GM23338 (cell line): ENCODE results near the gene TRIM43B. TPM values are rescaled to one million over a fixed set of nuclear protein-coding genes. Genes with fewer than 3 reads are reported as not detected.
"Not testable (repeated sequence)": the region's sequence is repeated elsewhere in the genome, so short reads cannot be mapped to it uniquely, and the experiment has no call there.

Experiments used
- ATAC-seq: fragments of 200-7000 bp; cut with Tn5 transposase; 3 replicates; pipeline ENCODE4 v1.9.1; 2020
- DNase-seq: peaks from one replicate; pipeline ENCODE4 v3.0.0-alpha.2; 2015; ENCODE audit warnings: low spot score
- H2AFZ ChIP-seq: fragments of 200-600 bp; sonication (generic); 2 replicates; pipeline ENCODE4 v1.8.0; 2016; ENCODE audit warnings: antibody characterized with exemption, mild to moderate bottlenecking, moderate library complexity
- H3F3A ChIP-seq: fragments of 200-600 bp; sonication (generic); replicated peaks from 2 replicates; pipeline ENCODE4 v1.8.0; 2017; ENCODE audit warnings: antibody characterized with exemption, mixed run types, low read depth
- H3K27ac ChIP-seq: fragments of 200-600 bp; sonication (generic); 2 replicates; pipeline ENCODE4 v1.6.1; 2016; ENCODE audit warnings: low read depth
- H3K27me3 ChIP-seq: fragments of 200-600 bp; sonication (generic); 2 replicates; pipeline ENCODE4 v1.8.0; 2016; ENCODE audit warnings: mild to moderate bottlenecking, mixed run types, moderate library complexity; ENCODE audit not compliant: insufficient read depth
- H3K36me3 ChIP-seq: fragments of 200-600 bp; sonication (generic); 2 replicates; pipeline ENCODE4 v1.8.0; 2016; ENCODE audit warnings: mild to moderate bottlenecking; ENCODE audit not compliant: insufficient read depth
- H3K4me1 ChIP-seq: fragments of 200-600 bp; sonication (generic); 2 replicates; pipeline ENCODE4 v1.8.0; 2016; ENCODE audit warnings: mild to moderate bottlenecking, moderate library complexity; ENCODE audit not compliant: insufficient read depth
- H3K4me2 ChIP-seq: fragments of 200-600 bp; sonication (generic); 2 replicates; pipeline ENCODE4 v1.7.1; 2017; ENCODE audit warnings: mixed run types
- H3K4me3 ChIP-seq: fragments of 200-600 bp; sonication (generic); 2 replicates; pipeline ENCODE4 v1.6.1; 2016; ENCODE audit warnings: mixed run types
- H3K79me2 ChIP-seq: fragments of 200-600 bp; sonication (generic); replicated peaks from 2 replicates; pipeline ENCODE4 v1.8.0; 2017; ENCODE audit warnings: mild to moderate bottlenecking; ENCODE audit not compliant: insufficient read depth
- H3K9me2 ChIP-seq: fragments of 200-600 bp; sonication (generic); 2 replicates; pipeline ENCODE4 v1.8.0; 2017; ENCODE audit not compliant: insufficient read depth
- H4K20me1 ChIP-seq: fragments of 200-600 bp; sonication (generic); replicated peaks from 2 replicates; pipeline ENCODE4 v1.8.0; 2017; ENCODE audit warnings: mild to moderate bottlenecking; ENCODE audit not compliant: insufficient read depth
- H3K27ac Mint-ChIP-seq: 2 replicates; pipeline ENCODE4 v1.8.0; 2020; ENCODE audit warnings: inconsistent platforms, mild to moderate bottlenecking, moderate library complexity, mixed read lengths
- H3K27me3 Mint-ChIP-seq: 3 replicates; pipeline ENCODE4 v1.8.0; 2022; ENCODE audit warnings: low read depth, mild to moderate bottlenecking, moderate library complexity, mixed read lengths, inconsistent platforms; ENCODE audit not compliant: insufficient read depth, poor library complexity
- H3K36me3 Mint-ChIP-seq: 3 replicates; pipeline ENCODE4 v1.8.0; 2021; ENCODE audit warnings: low read depth, mild to moderate bottlenecking, inconsistent platforms, moderate library complexity, mixed read lengths
- H3K4me1 Mint-ChIP-seq: 3 replicates; pipeline ENCODE4 v1.8.0; 2020; ENCODE audit warnings: mild to moderate bottlenecking, inconsistent platforms, mixed read lengths
- H3K4me3 Mint-ChIP-seq: 3 replicates; pipeline ENCODE4 v1.8.0; 2021; ENCODE audit warnings: moderate library complexity, mild to moderate bottlenecking, inconsistent platforms, mixed read lengths
- H3K9me3 Mint-ChIP-seq: 3 replicates; pipeline ENCODE4 v1.8.0; 2020; ENCODE audit warnings: moderate library complexity, mild to moderate bottlenecking, inconsistent platforms, mixed read lengths
- CREB1 ChIP-seq: fragments of 250-450 bp; sonication (Bioruptor Pico); IDR thresholded peaks from 2 replicates; pipeline ENCODE4 v1.5.0; 2020; ENCODE audit warnings: low read depth, mild to moderate bottlenecking, moderate library complexity
- EZH2 ChIP-seq: fragments of 200-600 bp; sonication (generic); IDR thresholded peaks from one replicate; pipeline ENCODE4 v1.8.0; 2017; ENCODE audit warnings: antibody characterized with exemption, mild to moderate bottlenecking, low read depth; ENCODE audit not compliant: unreplicated experiment
- EZH2phosphoT487 ChIP-seq: fragments of 200-600 bp; sonication (generic); IDR thresholded peaks from one replicate; pipeline ENCODE4 v1.8.1; 2018; ENCODE audit warnings: antibody characterized with exemption; ENCODE audit not compliant: unreplicated experiment
- NANOG ChIP-seq: IDR thresholded peaks from 2 replicates; pipeline ENCODE4 v1.6.1; 2016; ENCODE audit warnings: antibody characterized with exemption, borderline replicate concordance
- POLR2AphosphoS5 ChIP-seq: IDR thresholded peaks from 2 replicates; pipeline ENCODE4 v1.6.1; 2016; ENCODE audit warnings: antibody characterized with exemption, low read depth
- STAT1 ChIP-seq: IDR thresholded peaks from one replicate; pipeline ENCODE4 v1.6.1; 2016; ENCODE audit warnings: antibody characterized with exemption; ENCODE audit not compliant: unreplicated experiment
- ZNF114 ChIP-seq: fragments of 250-450 bp; sonication (Bioruptor Pico); IDR thresholded peaks from 2 replicates; pipeline ENCODE4 v1.5.0; 2020; ENCODE audit warnings: mild to moderate bottlenecking, moderate library complexity
- ZNF331 ChIP-seq: fragments of 250-450 bp; sonication (Bioruptor Pico); IDR thresholded peaks from 2 replicates; pipeline ENCODE4 v1.5.0; 2020; ENCODE audit warnings: low read depth, mild to moderate bottlenecking, moderate library complexity
- long read RNA-seq: library from polyadenylated mRNA; unstranded; transcript quantifications from one replicate; pipeline ENCODE4 v2.0.0, GENCODE V29; 2020; ENCODE audit not compliant: unreplicated experiment
- polyA plus RNA-seq: library from polyadenylated mRNA; unstranded; fragments of >200 nt; fragmentation: Nextera tagmentation; extraction: Ambion mirVana; gene quantifications from 2 replicates; pipeline ENCODE4 v1.2.1, GENCODE V29; 2016
- total RNA-seq: library from RNA; depleted of rRNA; stranded (reverse); fragments of >200 nt; shearing (Covaris generic); gene quantifications from 2 replicates; pipeline ENCODE4 v1.2.3, GENCODE V29; 2014; rRNA removed
- TF ChIP-seq, protein P1 (sequence below): IDR thresholded peaks from 2 replicates; pipeline ENCODE4 v1.6.1; 2016; ENCODE audit warnings: antibody characterized with exemption
- TF ChIP-seq, protein P2 (sequence below), 2 experiments: fragments of 200-600 bp in 1 of 2; sonication (generic) in 1 of 2; conservative IDR thresholded peaks; 2 replicates each; pipeline versions ENCODE4 v1.5.1 to v1.6.1; 2016 to 2017; ENCODE audit warnings: antibody characterized with exemption in 2 of 2, low read depth in 2 of 2, mild to moderate bottlenecking in 2 of 2, moderate library complexity in 1 of 2
- TF ChIP-seq, protein P3 (sequence below): fragments of 250-450 bp; sonication (Bioruptor Pico); IDR thresholded peaks from 2 replicates; pipeline ENCODE4 v1.5.0; 2020; ENCODE audit warnings: mild to moderate bottlenecking, moderate library complexity

Gene TRIM43B
- total RNA-seq (0.66 TPM in 1 of 2 replicates, not detected in the other), polyA plus RNA-seq (0.12 and 0.44 TPM in 2 replicates)
- long read RNA-seq, result 0 reads

DNA sequence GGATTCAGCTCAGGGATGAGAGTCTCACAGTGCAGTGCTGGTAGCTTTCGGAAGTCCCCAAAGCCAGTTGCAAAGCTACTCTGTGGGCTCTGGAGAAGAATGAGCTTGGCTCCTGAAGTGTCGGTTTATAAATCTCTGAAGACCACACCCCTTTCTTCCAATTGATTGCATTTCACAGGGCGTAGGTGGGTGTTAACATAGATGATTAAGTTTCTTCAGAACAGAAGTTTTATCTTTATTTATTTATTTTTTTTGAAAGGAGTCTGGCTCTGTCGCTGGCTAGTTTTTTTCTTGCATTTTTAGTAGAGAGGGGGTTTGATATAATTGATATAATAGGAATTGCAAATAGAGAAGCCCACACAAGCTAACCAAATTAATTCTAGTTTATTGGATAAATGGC is at the start of gene TRIM43B:
Gene TRIM43B, minus strand, starts transcription at position 101 of the 400 bp plus-strand sequence. CDS start 2,040 bp downstream, outside the sequence.
- not testable (repeated sequence) for H3K4me2 ChIP-seq, H3K36me3 ChIP-seq, H3K79me2 ChIP-seq, ATAC-seq, H3K4me3 Mint-ChIP-seq, DNase-seq, H3K27ac Mint-ChIP-seq, H3K27ac ChIP-seq, H3F3A ChIP-seq, H3K9me2 ChIP-seq, H3K27me3 ChIP-seq, H3K4me3 ChIP-seq, H4K20me1 ChIP-seq, H2AFZ ChIP-seq, H3K4me1 ChIP-seq, H3K27me3 Mint-ChIP-seq, H3K9me3 Mint-ChIP-seq, H3K4me1 Mint-ChIP-seq, H3K36me3 Mint-ChIP-seq

DNA sequence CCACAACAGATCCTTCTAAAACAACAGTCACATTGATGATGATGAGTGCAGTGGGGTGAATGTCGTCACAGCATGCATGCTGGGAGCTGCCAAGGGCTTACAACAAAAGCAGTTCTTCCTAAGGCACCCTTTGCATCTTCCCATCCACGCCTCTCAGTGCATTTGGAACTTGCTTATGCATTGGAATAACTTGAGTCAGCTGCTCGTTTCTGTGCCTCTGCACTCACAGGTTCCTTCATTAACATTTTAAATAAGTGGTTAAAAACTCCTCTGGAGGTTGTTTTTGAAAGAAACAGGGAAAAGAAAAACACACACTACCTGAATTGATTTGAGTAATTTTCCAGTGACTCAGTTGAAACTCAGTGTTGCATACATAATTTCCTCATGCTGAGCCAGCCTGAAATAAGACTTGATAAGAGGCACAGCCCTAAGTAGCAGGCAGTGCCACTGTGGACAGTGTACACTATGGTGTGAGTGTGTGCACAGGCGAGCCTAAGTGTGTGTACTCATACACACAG is 46.8 kb upstream of the TRIM43B start:
- Mint-ChIP-seq H3K4me1 (peaks cover 13% of the 10 kb centered on the region), H3K27me3 (peaks cover 4% of the 10 kb centered on the region)
- TF ChIP-seq ZNF114 (CRISPR knock-in tag), result no peak
- TF ChIP-seq EZH2phosphoT487, result no peak
- no peak for TF ChIP-seq ZNF331 (CRISPR knock-in tag)
- no peak for TF ChIP-seq POLR2AphosphoS5
- TF ChIP-seq, protein P1, sequence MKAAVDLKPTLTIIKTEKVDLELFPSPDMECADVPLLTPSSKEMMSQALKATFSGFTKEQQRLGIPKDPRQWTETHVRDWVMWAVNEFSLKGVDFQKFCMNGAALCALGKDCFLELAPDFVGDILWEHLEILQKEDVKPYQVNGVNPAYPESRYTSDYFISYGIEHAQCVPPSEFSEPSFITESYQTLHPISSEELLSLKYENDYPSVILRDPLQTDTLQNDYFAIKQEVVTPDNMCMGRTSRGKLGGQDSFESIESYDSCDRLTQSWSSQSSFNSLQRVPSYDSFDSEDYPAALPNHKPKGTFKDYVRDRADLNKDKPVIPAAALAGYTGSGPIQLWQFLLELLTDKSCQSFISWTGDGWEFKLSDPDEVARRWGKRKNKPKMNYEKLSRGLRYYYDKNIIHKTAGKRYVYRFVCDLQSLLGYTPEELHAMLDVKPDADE, result no peak
- no peak for TF ChIP-seq EZH2
- TF ChIP-seq, protein P2, sequence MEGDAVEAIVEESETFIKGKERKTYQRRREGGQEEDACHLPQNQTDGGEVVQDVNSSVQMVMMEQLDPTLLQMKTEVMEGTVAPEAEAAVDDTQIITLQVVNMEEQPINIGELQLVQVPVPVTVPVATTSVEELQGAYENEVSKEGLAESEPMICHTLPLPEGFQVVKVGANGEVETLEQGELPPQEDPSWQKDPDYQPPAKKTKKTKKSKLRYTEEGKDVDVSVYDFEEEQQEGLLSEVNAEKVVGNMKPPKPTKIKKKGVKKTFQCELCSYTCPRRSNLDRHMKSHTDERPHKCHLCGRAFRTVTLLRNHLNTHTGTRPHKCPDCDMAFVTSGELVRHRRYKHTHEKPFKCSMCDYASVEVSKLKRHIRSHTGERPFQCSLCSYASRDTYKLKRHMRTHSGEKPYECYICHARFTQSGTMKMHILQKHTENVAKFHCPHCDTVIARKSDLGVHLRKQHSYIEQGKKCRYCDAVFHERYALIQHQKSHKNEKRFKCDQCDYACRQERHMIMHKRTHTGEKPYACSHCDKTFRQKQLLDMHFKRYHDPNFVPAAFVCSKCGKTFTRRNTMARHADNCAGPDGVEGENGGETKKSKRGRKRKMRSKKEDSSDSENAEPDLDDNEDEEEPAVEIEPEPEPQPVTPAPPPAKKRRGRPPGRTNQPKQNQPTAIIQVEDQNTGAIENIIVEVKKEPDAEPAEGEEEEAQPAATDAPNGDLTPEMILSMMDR (conservative IDR thresholded peaks at IDR 0.05; ENCODE audit: low read depth in 2 of 2), result no peak
- TF ChIP-seq STAT1, result no peak
- no peak for TF ChIP-seq NANOG
- TF ChIP-seq, protein P3, sequence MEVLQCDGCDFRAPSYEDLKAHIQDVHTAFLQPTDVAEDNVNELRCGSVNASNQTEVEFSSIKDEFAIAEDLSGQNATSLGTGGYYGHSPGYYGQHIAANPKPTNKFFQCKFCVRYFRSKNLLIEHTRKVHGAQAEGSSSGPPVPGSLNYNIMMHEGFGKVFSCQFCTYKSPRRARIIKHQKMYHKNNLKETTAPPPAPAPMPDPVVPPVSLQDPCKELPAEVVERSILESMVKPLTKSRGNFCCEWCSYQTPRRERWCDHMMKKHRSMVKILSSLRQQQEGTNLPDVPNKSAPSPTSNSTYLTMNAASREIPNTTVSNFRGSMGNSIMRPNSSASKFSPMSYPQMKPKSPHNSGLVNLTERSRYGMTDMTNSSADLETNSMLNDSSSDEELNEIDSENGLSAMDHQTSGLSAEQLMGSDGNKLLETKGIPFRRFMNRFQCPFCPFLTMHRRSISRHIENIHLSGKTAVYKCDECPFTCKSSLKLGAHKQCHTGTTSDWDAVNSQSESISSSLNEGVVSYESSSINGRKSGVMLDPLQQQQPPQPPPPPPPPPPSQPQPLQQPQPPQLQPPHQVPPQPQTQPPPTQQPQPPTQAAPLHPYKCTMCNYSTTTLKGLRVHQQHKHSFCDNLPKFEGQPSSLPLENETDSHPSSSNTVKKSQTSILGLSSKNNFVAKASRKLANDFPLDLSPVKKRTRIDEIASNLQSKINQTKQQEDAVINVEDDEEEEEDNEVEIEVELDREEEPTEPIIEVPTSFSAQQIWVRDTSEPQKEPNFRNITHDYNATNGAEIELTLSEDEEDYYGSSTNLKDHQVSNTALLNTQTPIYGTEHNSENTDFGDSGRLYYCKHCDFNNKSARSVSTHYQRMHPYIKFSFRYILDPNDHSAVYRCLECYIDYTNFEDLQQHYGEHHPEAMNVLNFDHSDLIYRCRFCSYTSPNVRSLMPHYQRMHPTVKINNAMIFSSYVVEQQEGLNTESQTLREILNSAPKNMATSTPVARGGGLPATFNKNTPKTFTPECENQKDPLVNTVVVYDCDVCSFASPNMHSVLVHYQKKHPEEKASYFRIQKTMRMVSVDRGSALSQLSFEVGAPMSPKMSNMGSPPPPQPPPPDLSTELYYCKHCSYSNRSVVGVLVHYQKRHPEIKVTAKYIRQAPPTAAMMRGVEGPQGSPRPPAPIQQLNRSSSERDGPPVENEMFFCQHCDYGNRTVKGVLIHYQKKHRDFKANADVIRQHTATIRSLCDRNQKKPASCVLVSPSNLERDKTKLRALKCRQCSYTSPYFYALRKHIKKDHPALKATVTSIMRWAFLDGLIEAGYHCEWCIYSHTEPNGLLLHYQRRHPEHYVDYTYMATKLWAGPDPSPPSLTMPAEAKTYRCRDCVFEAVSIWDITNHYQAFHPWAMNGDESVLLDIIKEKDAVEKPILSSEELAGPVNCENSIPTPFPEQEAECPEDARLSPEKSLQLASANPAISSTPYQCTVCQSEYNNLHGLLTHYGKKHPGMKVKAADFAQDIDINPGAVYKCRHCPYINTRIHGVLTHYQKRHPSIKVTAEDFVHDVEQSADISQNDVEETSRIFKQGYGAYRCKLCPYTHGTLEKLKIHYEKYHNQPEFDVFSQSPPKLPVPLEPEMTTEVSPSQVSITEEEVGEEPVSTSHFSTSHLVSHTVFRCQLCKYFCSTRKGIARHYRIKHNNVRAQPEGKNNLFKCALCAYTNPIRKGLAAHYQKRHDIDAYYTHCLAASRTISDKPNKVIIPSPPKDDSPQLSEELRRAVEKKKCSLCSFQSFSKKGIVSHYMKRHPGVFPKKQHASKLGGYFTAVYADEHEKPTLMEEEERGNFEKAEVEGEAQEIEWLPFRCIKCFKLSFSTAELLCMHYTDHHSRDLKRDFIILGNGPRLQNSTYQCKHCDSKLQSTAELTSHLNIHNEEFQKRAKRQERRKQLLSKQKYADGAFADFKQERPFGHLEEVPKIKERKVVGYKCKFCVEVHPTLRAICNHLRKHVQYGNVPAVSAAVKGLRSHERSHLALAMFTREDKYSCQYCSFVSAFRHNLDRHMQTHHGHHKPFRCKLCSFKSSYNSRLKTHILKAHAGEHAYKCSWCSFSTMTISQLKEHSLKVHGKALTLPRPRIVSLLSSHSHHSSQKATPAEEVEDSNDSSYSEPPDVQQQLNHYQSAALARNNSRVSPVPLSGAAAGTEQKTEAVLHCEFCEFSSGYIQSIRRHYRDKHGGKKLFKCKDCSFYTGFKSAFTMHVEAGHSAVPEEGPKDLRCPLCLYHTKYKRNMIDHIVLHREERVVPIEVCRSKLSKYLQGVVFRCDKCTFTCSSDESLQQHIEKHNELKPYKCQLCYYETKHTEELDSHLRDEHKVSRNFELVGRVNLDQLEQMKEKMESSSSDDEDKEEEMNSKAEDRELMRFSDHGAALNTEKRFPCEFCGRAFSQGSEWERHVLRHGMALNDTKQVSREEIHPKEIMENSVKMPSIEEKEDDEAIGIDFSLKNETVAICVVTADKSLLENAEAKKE (CRISPR knock-in tag), result no peak
- TF ChIP-seq CREB1 (CRISPR knock-in tag), result no peak

More for the DNA sequence above, 46.8 kb upstream of the TRIM43B start:
- Histone ChIP-seq H4K20me1 (no peaks in the 10 kb centered on the region), H3K9me2 (no peaks in the 10 kb centered on the region), H3K4me1 (0 out of 2 replicates have a peak, but pooled peaks cover 7% of the 10 kb centered on the region), H3K79me2 (no peaks in the 10 kb centered on the region), H3K27me3 (peaks cover 8% of the 10 kb centered on the region; the same call in 1 of the 2 replicates), H3K4me3 (no peak overlapping the region), H3F3A (no peaks in the 10 kb centered on the region), H3K36me3 (no peaks in the 10 kb centered on the region), H3K4me2 (no peak overlapping the region), H3K27ac (no peak overlapping the region), H2AFZ (no peak overlapping the region)
- no peak overlapping the region for H3K4me3 Mint-ChIP-seq
- DNase-seq (no peak), ATAC-seq (no peak)
- H3K36me3 Mint-ChIP-seq, result peaks cover 4% of the 10 kb centered on the region; the same call in 1 of the 3 replicates
- no peaks in the 10 kb centered on the region for H3K9me3 Mint-ChIP-seq
- H3K27ac Mint-ChIP-seq, result no peak overlapping the region
